ENCODE measurements around the gene ST6GALNAC3. TPM values are rescaled to one million over a fixed set of nuclear protein-coding genes. Genes with fewer than 3 reads are reported as not detected.

Gene ST6GALNAC3
- 1 to 10 TPM in 2 of 4 donors, under 1 TPM in 1, not detected in 1; 1.00 to 5.7 (median 1.9) TPM for total RNA-seq

GRCh38 chr1:76074321-76075187, at the start of gene ST6GALNAC3:
TSS of gene ST6GALNAC3 (plus strand) at chr1:76074746.
- WGBS, 2 donors (ENCODE audit: low coverage in 1 of 2) = 0 to 3% methylated on average over 10 to 48 of the region's 59 CpGs
- peak within 1 kb of the TSS; percentile 70 to 77 (median 72) for H3K27ac ChIP-seq

DNA sequence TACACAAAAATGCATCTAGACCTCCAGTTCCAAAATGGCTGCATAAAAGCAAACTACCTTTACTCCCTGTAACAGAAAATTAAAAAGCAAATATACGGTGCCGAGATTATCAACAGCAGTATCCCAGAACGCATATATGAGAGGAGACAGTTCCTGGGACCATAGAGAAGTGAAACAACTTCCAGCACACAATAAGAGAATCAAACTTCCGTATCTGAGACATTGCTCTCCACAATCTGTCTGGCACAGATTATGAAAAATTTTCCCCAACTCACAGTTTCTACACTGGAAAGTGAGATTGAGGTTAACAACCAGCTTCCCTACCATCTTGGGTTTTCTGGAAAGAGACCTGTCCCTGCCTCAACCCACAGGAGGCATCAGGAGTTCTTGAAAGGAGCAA, 47.2 kb upstream of the ST6GALNAC3 start:
- Histone ChIP-seq H3K4me1 (no peaks in the 10 kb centered on the region), H3K36me3 (no peaks in the 10 kb centered on the region), H3K27ac (no peak overlapping the region), H3K4me3 (no peak overlapping the region), H3K27me3 (no peaks in the 10 kb centered on the region), H3K9me3 (no peaks in the 10 kb centered on the region)
- TF ChIP-seq EP300 (IDR thresholded peaks at IDR 0.05; ENCODE audit: low read depth) (no peak), POLR2A (IDR thresholded peaks at IDR 0.05) (no peak), POLR2AphosphoS5 (IDR thresholded peaks at IDR 0.05) (no peak)
- TF ChIP-seq, protein P1, sequence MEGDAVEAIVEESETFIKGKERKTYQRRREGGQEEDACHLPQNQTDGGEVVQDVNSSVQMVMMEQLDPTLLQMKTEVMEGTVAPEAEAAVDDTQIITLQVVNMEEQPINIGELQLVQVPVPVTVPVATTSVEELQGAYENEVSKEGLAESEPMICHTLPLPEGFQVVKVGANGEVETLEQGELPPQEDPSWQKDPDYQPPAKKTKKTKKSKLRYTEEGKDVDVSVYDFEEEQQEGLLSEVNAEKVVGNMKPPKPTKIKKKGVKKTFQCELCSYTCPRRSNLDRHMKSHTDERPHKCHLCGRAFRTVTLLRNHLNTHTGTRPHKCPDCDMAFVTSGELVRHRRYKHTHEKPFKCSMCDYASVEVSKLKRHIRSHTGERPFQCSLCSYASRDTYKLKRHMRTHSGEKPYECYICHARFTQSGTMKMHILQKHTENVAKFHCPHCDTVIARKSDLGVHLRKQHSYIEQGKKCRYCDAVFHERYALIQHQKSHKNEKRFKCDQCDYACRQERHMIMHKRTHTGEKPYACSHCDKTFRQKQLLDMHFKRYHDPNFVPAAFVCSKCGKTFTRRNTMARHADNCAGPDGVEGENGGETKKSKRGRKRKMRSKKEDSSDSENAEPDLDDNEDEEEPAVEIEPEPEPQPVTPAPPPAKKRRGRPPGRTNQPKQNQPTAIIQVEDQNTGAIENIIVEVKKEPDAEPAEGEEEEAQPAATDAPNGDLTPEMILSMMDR (IDR thresholded peaks at IDR 0.05) = no peak
- DNase-seq = no peak
- WGBS, 2 donors (ENCODE audit: low coverage in 1 of 2) = 84% methylated on average over 4 of the region's 4 CpGs
- intact Hi-C loops (cut with DNase I; ENCODE audit: low total_unique reads) = no loop called here
- in situ Hi-C loops (cut with MboI; ENCODE audit: low pct_ligation_motif_present in 1 of 4, low pct_unique_long_range_greater_than_20kb in 1 of 4, low sequenced_read_pairs in 3 of 4) = no loop called here

More at GRCh38 chr1:76074321-76075187, at the start of gene ST6GALNAC3:
- peak within 1 kb of the TSS; percentile 60 to 81 (median 68) for H3K4me3 ChIP-seq
- TF ChIP-seq EP300 (IDR thresholded peaks at IDR 0.05; ENCODE audit: low read depth) = no peak
- TF ChIP-seq POLR2AphosphoS5 (IDR thresholded peaks at IDR 0.05) = peak; percentile 47 to 64 (median 50)
- TF ChIP-seq, protein P1 (IDR thresholded peaks at IDR 0.05) = no peak
- peak; percentile 37 for TF ChIP-seq POLR2A (IDR thresholded peaks at IDR 0.05)
- H3K9me3 ChIP-seq = no peaks in the 10 kb centered on the region
- DNase-seq = peak; percentile 81
- H3K36me3 ChIP-seq = no peaks in the 10 kb centered on the region
- no peaks in the 10 kb centered on the region for H3K27me3 ChIP-seq
- intact Hi-C loops (cut with DNase I; ENCODE audit: low total_unique reads) (no loop called here), in situ Hi-C loops (cut with MboI; ENCODE audit: low pct_ligation_motif_present in 1 of 4, low pct_unique_long_range_greater_than_20kb in 1 of 4, low sequenced_read_pairs in 3 of 4) (no loop called here)
- peaks cover 0 to 26% (median 10%) of the 10 kb centered on the region in 4 donors for H3K4me1 ChIP-seq

- Histone ChIP-seq H3K4me1 (no peaks in the 10 kb centered on the region), H3K27ac (no peak overlapping the region), H3K4me3 (no peak overlapping the region), H3K9me3 (no peaks in the 10 kb centered on the region), H3K36me3 (no peaks in the 10 kb centered on the region), H3K27me3 (no peaks in the 10 kb centered on the region)
- in situ Hi-C loops (cut with MboI; ENCODE audit: low pct_ligation_motif_present in 1 of 4, low pct_unique_long_range_greater_than_20kb in 1 of 4, low sequenced_read_pairs in 3 of 4) (no loop called here), intact Hi-C loops (cut with DNase I; ENCODE audit: low total_unique reads) (no loop called here)
- no peak for TF ChIP-seq EP300 (IDR thresholded peaks at IDR 0.05; ENCODE audit: low read depth)
- no peak for TF ChIP-seq POLR2AphosphoS5 (IDR thresholded peaks at IDR 0.05)
- TF ChIP-seq, protein P1 (IDR thresholded peaks at IDR 0.05) = no peak
- TF ChIP-seq POLR2A (IDR thresholded peaks at IDR 0.05) = no peak
- no peak for DNase-seq
- WGBS, 2 donors (ENCODE audit: low coverage in 1 of 2) = 71 to 75% methylated on average over 1 of the region's 1 CpG
These were observed 45.2 kb upstream of the ST6GALNAC3 start for GRCh38 chr1:76029331-76029730.

GRCh38 chr1:76031496-76031895, 43.0 kb upstream of the ST6GALNAC3 start:
- H3K36me3 ChIP-seq = no peaks in the 10 kb centered on the region
- H3K27ac ChIP-seq = no peak overlapping the region
- peaks cover 0 to 3% (median 2%) of the 10 kb centered on the region in 4 donors for H3K4me1 ChIP-seq
- intact Hi-C loops (cut with DNase I; ENCODE audit: low total_unique reads) = no loop called here
- no peak overlapping the region for H3K4me3 ChIP-seq
- TF ChIP-seq, protein P1 (IDR thresholded peaks at IDR 0.05) = no peak
- TF ChIP-seq POLR2A (IDR thresholded peaks at IDR 0.05) (no peak), POLR2AphosphoS5 (IDR thresholded peaks at IDR 0.05) (no peak), EP300 (IDR thresholded peaks at IDR 0.05; ENCODE audit: low read depth) (no peak)
- in situ Hi-C loops (cut with MboI; ENCODE audit: low pct_ligation_motif_present in 1 of 4, low pct_unique_long_range_greater_than_20kb in 1 of 4, low sequenced_read_pairs in 3 of 4) = no loop called here
- WGBS, 2 donors (ENCODE audit: low coverage in 1 of 2) = 72 to 90% methylated on average over 1 to 2 of the region's 2 CpGs
- no peak for DNase-seq
- H3K9me3 ChIP-seq = no peaks in the 10 kb centered on the region
- no peaks in the 10 kb centered on the region for H3K27me3 ChIP-seq
